ENCODE data around the gene ELMO3. TPM values are rescaled to one million over a fixed set of nuclear protein-coding genes. Genes with fewer than 3 reads are reported as not detected.
A peak's percentile ranks its signal among the peaks of the same experiment; 100 is the strongest.

ELMO3 gene
- total RNA-seq, 4 donors from 2014 or later, result 30.1 to 35.9 (median 32.9) TPM

GRCh38 chr16:67151431-67152097 is 47.4 kb upstream of the ELMO3 start:
- Histone ChIP-seq H3K4me1 (peaks cover 20 to 76% (median 34%) of the 10 kb centered on the region in 3 donors), H3K36me3 (peaks cover 0 to 33% (median under 1%) of the 10 kb centered on the region in 3 donors), H3K4me3 (peak overlapping the region; percentile 55 to 81 (median 70)), H3K27me3 (no peaks in the 10 kb centered on the region), H3K9me3 (no peaks in the 10 kb centered on the region), H3K27ac (peak overlapping the region; percentile 83 to 92 (median 86))
- TF ChIP-seq POLR2A (IDR thresholded peaks at IDR 0.05) (no peak), CTCF (IDR thresholded peaks at IDR 0.05) (no peak)
- intact Hi-C loops (cut with DNase I), result loop anchor here (10.0 kb wide), 1 partner anchor 137 kb away; no protein-coding TSS in a partner anchor
- no peak for DNase-seq
- WGBS, 2 donors, result 61% methylated on average over 4 of the region's 8 CpGs; no CpG with 5 or more reads in 1 of the 2 donors

- Histone ChIP-seq H3K4me3 (peak overlapping the region in 2 of 4 donors; percentile 23 to 52), H3K36me3 (peaks cover 0 to under 1% (median 0%) of the 10 kb centered on the region in 3 donors), H3K4me1 (peaks cover 25 to 72% (median 46%) of the 10 kb centered on the region in 3 donors), H3K27ac (no peak overlapping the region), H3K9me3 (no peaks in the 10 kb centered on the region), H3K27me3 (no peaks in the 10 kb centered on the region)
- 39 to 67% methylated on average over 3 to 12 of the region's 61 CpGs for WGBS, 2 donors
- intact Hi-C loops (cut with DNase I), result loop anchor here (5.0 to 10.0 kb wide), 2 partner anchors 140 to 177 kb away; no protein-coding TSS in a partner anchor
- no peak for TF ChIP-seq POLR2A (IDR thresholded peaks at IDR 0.05)
- DNase-seq, result no peak
Observed at GRCh38 chr16:67154578-67155294, 44.2 kb upstream of the ELMO3 start.

GRCh38 chr16:67155295-67156142 is 43.4 kb upstream of the ELMO3 start:
- intact Hi-C loops (cut with DNase I), result loop anchor here (5.0 to 10.0 kb wide), 2 partner anchors 141 to 178 kb away; no protein-coding TSS in a partner anchor
- no peaks in the 10 kb centered on the region for H3K27me3 ChIP-seq
- H3K27ac ChIP-seq, result no peak overlapping the region
- WGBS, 2 donors, result 43 to 54% methylated on average over 12 to 23 of the region's 74 CpGs
- H3K4me1 ChIP-seq, result peaks cover 25 to 71% (median 38%) of the 10 kb centered on the region in 3 donors
- no peak for DNase-seq
- no peaks in the 10 kb centered on the region for H3K36me3 ChIP-seq
- H3K9me3 ChIP-seq, result no peaks in the 10 kb centered on the region
- H3K4me3 ChIP-seq, result peak overlapping the region in 2 of 4 donors; percentile 23 to 52
- peak; percentile 96 to 99 (median 98) for TF ChIP-seq CTCF (IDR thresholded peaks at IDR 0.05)
- no peak for TF ChIP-seq POLR2A (IDR thresholded peaks at IDR 0.05)

GRCh38 chr16:67156143-67156844 is 42.6 kb upstream of the ELMO3 start:
- 57 to 66% methylated on average over 12 to 15 of the region's 15 CpGs for WGBS, 2 donors
- peaks cover 0 to 1% (median 0%) of the 10 kb centered on the region in 4 donors for H3K27me3 ChIP-seq
- TF ChIP-seq POLR2A (IDR thresholded peaks at IDR 0.05) (no peak), CTCF (IDR thresholded peaks at IDR 0.05) (no peak)
- H3K4me3 ChIP-seq, result no peak overlapping the region
- H3K27ac ChIP-seq, result no peak overlapping the region
- H3K9me3 ChIP-seq, result no peaks in the 10 kb centered on the region
- no peaks in the 10 kb centered on the region for H3K36me3 ChIP-seq
- intact Hi-C loops (cut with DNase I), result loop anchor here (5.0 to 10.0 kb wide), 2 partner anchors 141 to 179 kb away; no protein-coding TSS in a partner anchor
- DNase-seq, result no peak
- peaks cover 26 to 71% (median 34%) of the 10 kb centered on the region in 3 donors for H3K4me1 ChIP-seq

All from esophagus squamous epithelium (tissue), 5 donors.